NCI-H1436 treated with DMSO at 0.1 percent for 48 hours (cell line): ENCODE measurements around the gene BICC1.
"Not testable (repeated sequence)": the region's sequence is repeated elsewhere in the genome, so short reads cannot be mapped to it uniquely, and the experiment has no call there.

Source experiments
- DNase-seq: peaks from one replicate; lab custom pipeline; 2025; lab: John Stamatoyannopoulos, UW

Gene BICC1

GRCh38 chr10:58857251-58857805, 344.7 kb downstream of the BICC1 start:
- no peak for DNase-seq

- DNase-seq = not testable (repeated sequence)
These were observed 345.5 kb downstream of the BICC1 start for GRCh38 chr10:58858123-58858522.

- DNase-seq = no peak
These were observed 346.9 kb downstream of the BICC1 start for GRCh38 chr10:58859526-58859925.

GRCh38 chr10:58867683-58868082, 355.0 kb downstream of the BICC1 start:
- DNase-seq = no peak

GRCh38 chr10:58868736-58869435, 356.2 kb downstream of the BICC1 start:
- no peak for DNase-seq

- no peak for DNase-seq
These were observed 357.4 kb downstream of the BICC1 start for GRCh38 chr10:58870070-58870469.

- DNase-seq = no peak
These were observed 360.5 kb downstream of the BICC1 start for GRCh38 chr10:58873161-58873560.
